Measurements from ENCODE around the gene RBMS2. TPM values are rescaled to one million over a fixed set of nuclear protein-coding genes. Genes with fewer than 3 reads are reported as not detected.
"Not testable (repeated sequence)": the region's sequence is repeated elsewhere in the genome, so short reads cannot be mapped to it uniquely, and the experiment has no call there.

RBMS2 gene
- total RNA-seq, 1 donor, result 32.8 TPM

DNA sequence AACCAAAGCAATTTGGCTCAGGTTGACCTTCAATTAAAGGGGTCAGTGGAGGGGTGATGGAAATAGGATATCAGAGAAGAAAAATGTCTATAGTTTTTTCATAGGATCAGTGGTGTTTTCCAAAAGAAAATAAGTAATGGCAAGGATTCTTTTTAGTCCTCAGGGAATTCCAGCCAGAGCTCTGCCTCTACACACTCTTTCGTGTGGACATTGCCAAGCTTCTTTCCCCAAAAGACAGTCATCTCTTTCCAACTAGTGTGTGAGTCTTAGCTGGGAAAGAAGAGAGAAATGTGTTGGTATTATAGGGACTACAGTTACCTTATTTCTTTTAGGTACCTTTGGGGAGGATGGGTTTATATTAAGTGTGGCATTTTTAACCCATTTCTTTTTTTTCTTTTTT, 46.5 kb downstream of the RBMS2 start:
- no peak for DNase-seq (ENCODE audit: low read depth)
- H3K4me3 ChIP-seq (ENCODE audit: low read depth, low read length), result no peak overlapping the region
- TF ChIP-seq, protein P1, sequence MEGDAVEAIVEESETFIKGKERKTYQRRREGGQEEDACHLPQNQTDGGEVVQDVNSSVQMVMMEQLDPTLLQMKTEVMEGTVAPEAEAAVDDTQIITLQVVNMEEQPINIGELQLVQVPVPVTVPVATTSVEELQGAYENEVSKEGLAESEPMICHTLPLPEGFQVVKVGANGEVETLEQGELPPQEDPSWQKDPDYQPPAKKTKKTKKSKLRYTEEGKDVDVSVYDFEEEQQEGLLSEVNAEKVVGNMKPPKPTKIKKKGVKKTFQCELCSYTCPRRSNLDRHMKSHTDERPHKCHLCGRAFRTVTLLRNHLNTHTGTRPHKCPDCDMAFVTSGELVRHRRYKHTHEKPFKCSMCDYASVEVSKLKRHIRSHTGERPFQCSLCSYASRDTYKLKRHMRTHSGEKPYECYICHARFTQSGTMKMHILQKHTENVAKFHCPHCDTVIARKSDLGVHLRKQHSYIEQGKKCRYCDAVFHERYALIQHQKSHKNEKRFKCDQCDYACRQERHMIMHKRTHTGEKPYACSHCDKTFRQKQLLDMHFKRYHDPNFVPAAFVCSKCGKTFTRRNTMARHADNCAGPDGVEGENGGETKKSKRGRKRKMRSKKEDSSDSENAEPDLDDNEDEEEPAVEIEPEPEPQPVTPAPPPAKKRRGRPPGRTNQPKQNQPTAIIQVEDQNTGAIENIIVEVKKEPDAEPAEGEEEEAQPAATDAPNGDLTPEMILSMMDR (IDR thresholded peaks at IDR 0.05; ENCODE audit: insufficient read depth, low read depth, low read length), result no peak

DNA sequence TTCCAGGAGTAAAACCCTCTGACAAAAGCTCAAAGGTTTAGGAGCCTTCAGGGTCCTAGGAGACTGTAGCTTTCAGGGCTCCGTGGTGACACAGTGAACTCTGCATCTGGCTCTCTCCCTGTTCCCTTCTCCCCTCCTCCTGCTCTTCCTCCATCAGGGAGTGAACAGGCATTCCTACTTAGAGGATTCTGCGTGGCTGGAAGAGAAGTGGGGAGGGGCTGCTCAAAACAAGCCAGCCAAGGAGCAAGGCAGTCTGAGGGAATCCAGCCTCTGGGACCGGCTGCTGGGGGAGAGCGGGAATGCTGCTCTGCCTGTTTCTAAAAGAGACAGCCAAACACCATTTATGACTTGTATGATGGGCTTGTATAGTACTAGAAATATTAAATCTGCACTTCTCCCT, 49.5 kb downstream of the RBMS2 start:
- DNase-seq (ENCODE audit: low read depth), result no peak
- TF ChIP-seq, protein P1 (IDR thresholded peaks at IDR 0.05; ENCODE audit: insufficient read depth, low read depth, low read length), result no peak
- no peak overlapping the region for H3K4me3 ChIP-seq (ENCODE audit: low read depth, low read length)

DNA sequence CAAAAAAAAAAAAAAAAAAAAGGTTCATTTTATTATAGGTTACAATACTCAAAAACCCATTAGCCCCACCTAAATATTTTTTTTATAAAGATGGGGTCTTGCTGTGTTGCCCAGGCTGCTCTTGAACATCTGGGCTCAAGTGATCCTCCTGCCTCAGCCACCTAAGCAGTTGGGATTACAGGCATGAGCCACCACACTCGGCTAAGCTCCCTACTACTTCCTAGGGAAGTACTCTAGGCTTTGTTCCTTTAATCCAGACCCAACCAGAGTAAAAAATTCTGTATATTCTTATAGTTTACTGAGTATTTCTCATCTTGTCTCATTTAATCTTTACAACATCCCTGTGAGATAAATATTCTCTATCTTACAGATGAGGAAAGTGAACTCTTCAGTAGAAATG, 50.7 kb downstream of the RBMS2 start:
- TF ChIP-seq, protein P1 (IDR thresholded peaks at IDR 0.05; ENCODE audit: insufficient read depth, low read depth, low read length), result no peak
- H3K4me3 ChIP-seq (ENCODE audit: low read depth, low read length), result no peak overlapping the region
- no peak for DNase-seq (ENCODE audit: low read depth)

DNA sequence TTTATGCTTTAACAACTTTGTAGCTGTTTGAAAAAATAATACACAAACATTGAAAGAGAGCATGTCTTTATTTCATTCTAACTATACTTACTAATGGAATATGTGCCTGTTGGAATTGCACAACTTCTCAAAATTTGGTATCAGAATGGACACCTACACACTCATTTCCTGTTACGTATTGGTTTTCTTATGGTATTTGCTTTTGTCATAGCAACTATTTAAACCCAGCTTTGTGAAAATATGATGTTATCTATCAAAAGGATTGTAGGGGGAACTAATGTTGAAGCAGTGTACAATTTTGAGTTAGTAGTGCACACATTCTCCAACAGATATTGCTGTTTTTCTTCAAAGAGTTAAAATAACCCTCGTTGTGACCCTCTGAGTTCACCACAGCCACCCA, 52.6 kb downstream of the RBMS2 start:
- H3K4me3 ChIP-seq (ENCODE audit: low read depth, low read length), result no peak overlapping the region
- TF ChIP-seq, protein P1 (IDR thresholded peaks at IDR 0.05; ENCODE audit: insufficient read depth, low read depth, low read length), result no peak
- DNase-seq (ENCODE audit: low read depth), result no peak

DNA sequence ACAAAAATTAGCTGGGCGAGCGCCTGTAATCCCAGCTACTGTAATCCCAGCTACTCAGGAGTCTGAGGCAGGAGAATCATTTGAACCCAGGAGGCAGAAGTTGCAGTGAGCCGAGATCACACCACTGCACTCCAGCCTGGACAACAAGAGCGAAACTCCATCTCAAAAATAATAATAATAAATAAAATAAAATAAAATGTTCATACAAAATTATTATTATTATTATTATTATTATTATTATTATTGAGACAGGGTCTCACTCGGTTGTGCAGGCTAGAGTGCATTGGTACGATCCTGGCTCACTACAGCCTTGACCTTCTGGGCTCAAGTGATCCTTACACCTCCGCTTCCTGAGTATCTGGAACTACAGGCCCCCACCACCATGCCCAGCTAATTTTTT, 55.6 kb downstream of the RBMS2 start:
- not testable (repeated sequence) for DNase-seq (ENCODE audit: low read depth)

DNA sequence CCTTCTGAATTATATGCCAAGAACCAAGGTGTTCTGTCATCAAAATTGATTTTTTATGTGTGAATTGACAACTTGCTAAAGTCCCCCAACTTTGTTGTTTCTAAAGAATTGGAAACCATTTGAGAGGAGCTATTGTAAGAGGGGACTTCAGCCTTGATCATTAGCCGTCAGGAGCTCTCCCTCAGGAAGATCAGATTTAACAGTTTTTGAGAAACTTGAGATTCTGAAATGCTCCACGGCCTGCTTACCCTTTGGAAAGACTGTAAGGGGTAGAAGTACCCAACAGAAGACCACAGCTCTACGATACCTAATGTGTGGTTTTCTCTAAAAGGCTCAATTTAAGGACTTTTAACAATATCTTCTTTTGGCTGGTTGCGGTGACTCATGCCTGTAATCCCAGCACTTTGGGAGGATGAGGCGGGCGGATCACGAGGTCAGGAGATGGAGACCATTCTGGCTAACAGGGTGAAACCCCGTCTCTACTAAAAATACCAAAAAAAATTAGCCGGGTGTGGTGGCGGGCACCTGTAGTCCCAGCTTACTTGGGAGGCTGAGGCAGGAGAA, 57.4 kb downstream of the RBMS2 start:
- DNase-seq (ENCODE audit: low read depth), result no peak
- TF ChIP-seq, protein P1 (IDR thresholded peaks at IDR 0.05; ENCODE audit: insufficient read depth, low read depth, low read length), result no peak
- H3K4me3 ChIP-seq (ENCODE audit: low read depth, low read length), result no peak overlapping the region

More for the DNA sequence above, 55.6 kb downstream of the RBMS2 start:
- H3K4me3 ChIP-seq (ENCODE audit: low read depth, low read length), result not testable (repeated sequence)

DNA sequence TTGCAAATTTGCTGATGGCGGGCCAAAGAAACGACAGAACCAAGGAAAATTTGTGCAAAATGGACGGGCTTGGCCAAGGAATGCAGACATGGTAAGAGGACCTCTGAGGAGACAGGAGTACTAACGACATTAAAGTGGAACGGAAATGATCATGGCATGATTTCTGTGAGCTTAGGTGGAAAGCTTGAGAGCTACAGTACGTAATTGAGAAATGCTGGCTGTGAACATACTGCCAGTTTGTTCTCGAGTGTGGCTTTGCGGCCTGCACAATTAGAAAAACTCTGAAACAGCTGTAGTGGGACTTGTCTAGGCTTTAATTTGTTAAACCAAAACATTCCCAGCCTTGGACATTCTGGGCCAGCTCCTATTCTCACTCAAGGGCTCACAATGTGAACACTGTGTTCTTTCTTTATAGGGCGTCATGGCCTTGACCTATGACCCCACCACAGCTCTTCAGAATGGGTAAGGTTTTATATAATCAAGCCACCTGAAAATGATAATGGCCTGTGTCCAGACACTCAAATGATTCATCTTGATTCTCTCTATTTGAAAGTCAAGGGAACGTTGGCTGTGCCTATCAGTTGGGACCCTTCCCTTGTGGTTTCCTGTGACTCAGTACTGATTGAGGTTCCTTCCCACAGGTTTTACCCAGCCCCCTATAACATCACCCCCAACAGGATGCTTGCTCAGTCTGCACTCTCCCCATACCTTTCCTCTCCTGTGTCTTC, 60.0 kb downstream of the RBMS2 start:
- no peak overlapping the region for H3K4me3 ChIP-seq (ENCODE audit: low read depth, low read length)
- TF ChIP-seq, protein P1 (IDR thresholded peaks at IDR 0.05; ENCODE audit: insufficient read depth, low read depth, low read length), result no peak
- DNase-seq (ENCODE audit: low read depth), result no peak

All from fibroblast of villous mesenchyme (primary cell).